GM18508 (cell line): ENCODE measurements around the gene CLCA4.
"Not testable (repeated sequence)": the region's sequence is repeated elsewhere in the genome, so short reads cannot be mapped to it uniquely, and the experiment has no call there.

Experiments used
- ATAC-seq: cut with Tn5 transposase; IDR thresholded peaks from one replicate; pipeline ENCODE4 v1.9.1; 2021; ENCODE audit warnings: moderate number of reproducible peaks; ENCODE audit not compliant: insufficient read depth, unreplicated experiment

Gene CLCA4

GRCh38 chr1:86606080-86606479 is 59.2 kb downstream of the CLCA4 start:
- ATAC-seq: not testable (repeated sequence)

DNA sequence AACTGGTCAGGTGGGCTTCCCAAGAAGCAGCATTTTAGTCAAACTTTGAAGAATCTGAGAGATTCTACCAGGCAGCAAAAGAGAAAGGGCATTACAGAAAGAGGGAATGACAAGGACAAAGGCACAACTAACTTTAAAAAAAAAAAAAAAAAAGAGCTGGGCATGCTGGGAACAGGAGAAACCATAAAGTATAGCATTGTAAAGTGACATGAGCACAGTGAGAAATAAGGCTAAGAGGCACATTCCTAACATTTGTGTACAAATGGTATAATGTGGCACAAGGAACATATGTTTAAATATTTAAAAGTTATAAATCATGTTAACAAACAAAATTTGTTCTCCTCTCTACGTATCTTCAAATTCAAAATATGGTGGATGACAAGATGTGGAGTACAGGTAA is 69.6 kb downstream of the CLCA4 start:
- no peak for ATAC-seq

GRCh38 chr1:86616871-86617270 is 70.0 kb downstream of the CLCA4 start:
- peak; percentile 100 for ATAC-seq

GRCh38 chr1:86618358-86618757 is 71.5 kb downstream of the CLCA4 start:
- ATAC-seq: no peak

DNA sequence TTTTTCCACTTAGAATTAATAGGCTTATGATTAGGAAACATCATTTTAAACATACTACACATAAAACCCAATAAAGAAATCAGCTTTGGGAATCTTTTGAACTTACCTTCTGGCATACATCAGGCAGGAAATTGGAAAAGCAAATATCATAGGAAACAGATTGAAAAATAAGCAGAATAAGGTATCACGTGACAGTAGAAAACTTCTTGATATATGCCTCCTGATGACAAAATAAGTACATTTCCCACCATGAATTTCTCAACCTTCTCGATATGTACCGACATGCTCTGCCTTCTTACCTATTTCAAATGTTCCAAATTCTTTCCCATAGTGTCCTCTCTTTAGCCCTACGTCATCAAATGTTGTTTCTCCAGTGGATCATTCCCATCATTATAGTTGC is 72.4 kb downstream of the CLCA4 start:
- ATAC-seq: no peak

GRCh38 chr1:86621286-86621685 is 74.4 kb downstream of the CLCA4 start:
- no peak for ATAC-seq
